Left ventricle myocardium inferior (tissue), 1 donor: ENCODE measurements around the gene CNNM4. TPM values are rescaled to one million over a fixed set of nuclear protein-coding genes. Genes with fewer than 3 reads are reported as not detected.
A peak's percentile ranks its signal among the peaks of the same experiment; 100 is the strongest.

Experiments used
- DNase-seq: peaks from one replicate; pipeline ENCODE4 v3.0.0-alpha.2; 2020
- H3K27ac ChIP-seq: fragments of 200-600 bp; replicated peaks from 2 replicates; pipeline ENCODE4 v1.8.0; 2021
- H3K27me3 ChIP-seq: fragments of 200-600 bp; 2 replicates; pipeline ENCODE4 v1.8.0; 2021; ENCODE audit warnings: low read depth
- H3K36me3 ChIP-seq: fragments of 200-600 bp; 2 replicates; pipeline ENCODE4 v1.8.0; 2021
- H3K4me1 ChIP-seq: fragments of 200-600 bp; 2 replicates; pipeline ENCODE4 v1.8.0; 2021
- H3K4me3 ChIP-seq: fragments of 200-600 bp; 2 replicates; pipeline ENCODE4 v1.8.0; 2021; ENCODE audit warnings: mild to moderate bottlenecking, moderate library complexity
- H3K9me3 ChIP-seq: fragments of 200-600 bp; replicated peaks from 2 replicates; pipeline ENCODE4 v1.8.0; 2021
- CTCF ChIP-seq: fragments of 200-600 bp; IDR thresholded peaks from 2 replicates; pipeline ENCODE4 v1.8.0; 2021; ENCODE audit warnings: antibody characterized with exemption, mild to moderate bottlenecking, borderline replicate concordance
- intact Hi-C: fragments of 100-400 bp; cut with micrococcal nuclease; formaldehyde crosslinking; loops from one replicate; pipeline ENCODE4 v1.11.0; 2022
- total RNA-seq: library from RNA; stranded (reverse); fragmentation: NEBNext Ultra II Directional; extraction: Animal tissue kit (Norgen Biotek cat#: 25700); gene quantifications from one replicate; pipeline ENCODE4 v1.2.1, GENCODE V29; 2021
- donor health status: DM: no; HTN: yes; CAD: no; lungs with severe emphysema.

Gene CNNM4
- total RNA-seq, 1 donor from 2014 or later: 28.9 TPM

- Histone ChIP-seq H3K9me3 (no peaks in the 10 kb centered on the region), H3K4me1 (no peaks in the 10 kb centered on the region), H3K27ac (no peak overlapping the region), H3K4me3 (no peak overlapping the region), H3K27me3 (no peaks in the 10 kb centered on the region), H3K36me3 (peaks cover 79% of the 10 kb centered on the region)
- intact Hi-C loops: no loop called here
- no peak for TF ChIP-seq CTCF
- no peak for DNase-seq
Measured at GRCh38 chr2:96727431-96727830, 33.3 kb upstream of the CNNM4 start.

- no peak overlapping the region for H3K4me3 ChIP-seq
- H3K4me1 ChIP-seq: peaks cover 16% of the 10 kb centered on the region
- H3K27ac ChIP-seq: peak overlapping the region; percentile 41
- intact Hi-C loops: no loop called here
- peaks cover 89% of the 10 kb centered on the region for H3K36me3 ChIP-seq
- no peak for TF ChIP-seq CTCF
- no peak for DNase-seq
- H3K27me3 ChIP-seq: no peaks in the 10 kb centered on the region
- no peaks in the 10 kb centered on the region for H3K9me3 ChIP-seq
Measured at GRCh38 chr2:96729748-96730147, 31.0 kb upstream of the CNNM4 start.

- Histone ChIP-seq H3K9me3 (no peaks in the 10 kb centered on the region), H3K27me3 (no peaks in the 10 kb centered on the region), H3K4me1 (peaks cover 20% of the 10 kb centered on the region), H3K27ac (peak overlapping the region; percentile 41), H3K4me3 (no peak overlapping the region), H3K36me3 (peaks cover 86% of the 10 kb centered on the region)
- TF ChIP-seq CTCF: no peak
- no peak for DNase-seq
- intact Hi-C loops: no loop called here
Measured at GRCh38 chr2:96730212-96730611, 30.5 kb upstream of the CNNM4 start.

- Histone ChIP-seq H3K9me3 (no peaks in the 10 kb centered on the region), H3K4me3 (no peak overlapping the region), H3K27me3 (no peaks in the 10 kb centered on the region), H3K27ac (no peak overlapping the region), H3K4me1 (peaks cover 58% of the 10 kb centered on the region), H3K36me3 (peaks cover 68% of the 10 kb centered on the region)
- DNase-seq: no peak
- no peak for TF ChIP-seq CTCF
- intact Hi-C loops: no loop called here
Measured at GRCh38 chr2:96733931-96734330, 26.8 kb upstream of the CNNM4 start.

- Histone ChIP-seq H3K4me3 (no peak overlapping the region), H3K4me1 (peaks cover 65% of the 10 kb centered on the region), H3K36me3 (peaks cover 57% of the 10 kb centered on the region), H3K27ac (peak overlapping the region; percentile 3), H3K9me3 (no peaks in the 10 kb centered on the region), H3K27me3 (no peaks in the 10 kb centered on the region)
- intact Hi-C loops: no loop called here
- TF ChIP-seq CTCF: no peak
- no peak for DNase-seq
Measured at GRCh38 chr2:96734880-96735583, 25.7 kb upstream of the CNNM4 start.
